MG63 (cell line): ENCODE data around the gene EPRS1. TPM values are rescaled to one million over a fixed set of nuclear protein-coding genes. Genes with fewer than 3 reads are reported as not detected.

Source experiments
- DNase-seq: peaks from one replicate; pipeline ENCODE4 v3.0.0-alpha.2; 2020
- H3K27me3 ChIP-seq: fragments of 250-450 bp; sonication (Bioruptor Pico); 2 replicates; pipeline ENCODE4 v1.5.1; 2020; ENCODE audit warnings: mild to moderate bottlenecking, moderate library complexity
- H3K36me3 ChIP-seq: fragments of 250-450 bp; sonication (Bioruptor Pico); 2 replicates; pipeline ENCODE4 v1.5.1; 2020; ENCODE audit warnings: mild to moderate bottlenecking, moderate library complexity
- H3K4me3 ChIP-seq: fragments of 250-450 bp; sonication (Bioruptor Pico); 2 replicates; pipeline ENCODE4 v1.5.1; 2020; ENCODE audit warnings: mild to moderate bottlenecking, moderate library complexity
- H3K9me3 ChIP-seq: fragments of 250-450 bp; sonication (Bioruptor Pico); 2 replicates; pipeline ENCODE4 v1.5.1; 2020; ENCODE audit warnings: mild to moderate bottlenecking, moderate library complexity
- total RNA-seq: library from RNA; depleted of rRNA; stranded (reverse); fragments of >200 nt; shearing (Covaris generic); gene quantifications from 2 replicates; pipeline ENCODE4 v1.2.3, GENCODE V29; 2014; ENCODE audit warnings: low replicate concordance; rRNA removed

Gene EPRS1
- total RNA-seq, 1 experiment from 2014 or later, result 106 TPM

DNA sequence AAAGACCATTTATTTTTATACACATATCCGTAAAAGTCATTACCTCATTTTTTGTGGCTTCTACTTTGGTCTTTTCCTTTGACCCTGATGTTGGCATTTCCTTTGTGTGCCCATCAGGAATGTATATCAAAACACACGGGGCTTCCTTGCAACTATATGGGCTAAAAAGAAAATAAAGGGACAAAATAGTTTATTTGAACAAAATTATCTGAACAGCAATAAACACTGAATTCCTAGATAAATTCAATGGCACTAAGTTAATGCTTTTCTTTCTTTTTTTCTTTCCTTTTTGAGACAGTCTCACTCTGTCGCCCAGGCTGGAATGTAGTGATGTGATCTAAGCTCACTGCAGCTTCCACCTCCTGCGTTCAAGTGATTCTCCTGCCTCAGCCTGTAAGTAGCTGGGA lies 45.2 kb downstream of the EPRS1 start:
- Histone ChIP-seq H3K36me3 (peaks cover 88% of the 10 kb centered on the region), H3K4me3 (no peak overlapping the region), H3K27me3 (no peaks in the 10 kb centered on the region), H3K9me3 (no peaks in the 10 kb centered on the region)
- DNase-seq, result no peak

GRCh38 chr1:219999821-220000220 lies 46.5 kb downstream of the EPRS1 start:
- Histone ChIP-seq H3K27me3 (no peaks in the 10 kb centered on the region), H3K9me3 (no peaks in the 10 kb centered on the region), H3K36me3 (peaks cover 90% of the 10 kb centered on the region), H3K4me3 (no peak overlapping the region)
- DNase-seq, result no peak

Other genes with a start within 250 kb of the EPRS1 start
- 2.1 TPM in 1 of 2 replicates, not detected in the other for gene SLC30A10, start 117.9 kb downstream of the EPRS1 start, total RNA-seq
- 24.3 and 42.0 TPM in 2 replicates for gene BPNT1, start 43.3 kb upstream of the EPRS1 start, total RNA-seq
- gene IARS2, start 47.6 kb upstream of the EPRS1 start, total RNA-seq, result 152 and 189 TPM in 2 replicates
- 16.3 and 16.8 TPM in 2 replicates for gene RAB3GAP2, start 225.9 kb upstream of the EPRS1 start, total RNA-seq